GM06990 (cell line): ENCODE results near the gene P2RX2.

Experiments used
- DNase-seq: peaks from one replicate; pipeline ENCODE4 v3.0.0-alpha.2; 2011; ENCODE audit not compliant: insufficient read length; ENCODE audit errors: extremely low read depth
- H3K27me3 ChIP-seq: replicated peaks from 2 replicates; pipeline ENCODE4 v1.6.0; 2011; ENCODE audit warnings: low read length; ENCODE audit not compliant: control insufficient read depth, insufficient read depth
- H3K36me3 ChIP-seq: 2 replicates; pipeline ENCODE4 v1.5.1; 2011; ENCODE audit warnings: low read length; ENCODE audit not compliant: control insufficient read depth, insufficient read depth
- H3K4me3 ChIP-seq: replicated peaks from 2 replicates; pipeline ENCODE4 v1.5.1; 2011; ENCODE audit warnings: low read depth, mild to moderate bottlenecking, control low read depth, low read length
- TF ChIP-seq, protein P1 (sequence below): IDR thresholded peaks from 2 replicates; pipeline ENCODE4 v1.5.1; 2011; ENCODE audit warnings: low read length, control low read depth, mild to moderate bottlenecking, inconsistent platforms; ENCODE audit not compliant: insufficient read depth, poor library complexity, severe bottlenecking

P2RX2 gene

GRCh38 chr12:132600048-132601032 lies 18.2 kb upstream of the P2RX2 start:
- H3K27me3 ChIP-seq, result no peaks in the 10 kb centered on the region; the same call in 1 of the 2 replicates
- no peak for DNase-seq
- H3K36me3 ChIP-seq, result no peaks in the 10 kb centered on the region
- H3K4me3 ChIP-seq, result peak overlapping the region; percentile 54
- TF ChIP-seq, protein P1, sequence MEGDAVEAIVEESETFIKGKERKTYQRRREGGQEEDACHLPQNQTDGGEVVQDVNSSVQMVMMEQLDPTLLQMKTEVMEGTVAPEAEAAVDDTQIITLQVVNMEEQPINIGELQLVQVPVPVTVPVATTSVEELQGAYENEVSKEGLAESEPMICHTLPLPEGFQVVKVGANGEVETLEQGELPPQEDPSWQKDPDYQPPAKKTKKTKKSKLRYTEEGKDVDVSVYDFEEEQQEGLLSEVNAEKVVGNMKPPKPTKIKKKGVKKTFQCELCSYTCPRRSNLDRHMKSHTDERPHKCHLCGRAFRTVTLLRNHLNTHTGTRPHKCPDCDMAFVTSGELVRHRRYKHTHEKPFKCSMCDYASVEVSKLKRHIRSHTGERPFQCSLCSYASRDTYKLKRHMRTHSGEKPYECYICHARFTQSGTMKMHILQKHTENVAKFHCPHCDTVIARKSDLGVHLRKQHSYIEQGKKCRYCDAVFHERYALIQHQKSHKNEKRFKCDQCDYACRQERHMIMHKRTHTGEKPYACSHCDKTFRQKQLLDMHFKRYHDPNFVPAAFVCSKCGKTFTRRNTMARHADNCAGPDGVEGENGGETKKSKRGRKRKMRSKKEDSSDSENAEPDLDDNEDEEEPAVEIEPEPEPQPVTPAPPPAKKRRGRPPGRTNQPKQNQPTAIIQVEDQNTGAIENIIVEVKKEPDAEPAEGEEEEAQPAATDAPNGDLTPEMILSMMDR, result peak; percentile 80

- Histone ChIP-seq H3K27me3 (no peaks in the 10 kb centered on the region; the same call in 1 of the 2 replicates), H3K4me3 (no peak overlapping the region), H3K36me3 (no peaks in the 10 kb centered on the region)
- TF ChIP-seq, protein P1, result no peak
- no peak for DNase-seq
These were observed 17.2 kb upstream of the P2RX2 start for GRCh38 chr12:132601171-132601883.

GRCh38 chr12:132602572-132603239 lies 15.9 kb upstream of the P2RX2 start:
- TF ChIP-seq, protein P1, result no peak
- no peak for DNase-seq
- Histone ChIP-seq H3K4me3 (no peak overlapping the region), H3K36me3 (no peaks in the 10 kb centered on the region), H3K27me3 (no peaks in the 10 kb centered on the region; the same call in 1 of the 2 replicates)

GRCh38 chr12:132603240-132604150 lies 15.1 kb upstream of the P2RX2 start:
- no peaks in the 10 kb centered on the region; the same call in 1 of the 2 replicates for H3K27me3 ChIP-seq
- H3K4me3 ChIP-seq, result no peak overlapping the region
- TF ChIP-seq, protein P1, result no peak
- DNase-seq, result no peak
- H3K36me3 ChIP-seq, result no peaks in the 10 kb centered on the region

DNA sequence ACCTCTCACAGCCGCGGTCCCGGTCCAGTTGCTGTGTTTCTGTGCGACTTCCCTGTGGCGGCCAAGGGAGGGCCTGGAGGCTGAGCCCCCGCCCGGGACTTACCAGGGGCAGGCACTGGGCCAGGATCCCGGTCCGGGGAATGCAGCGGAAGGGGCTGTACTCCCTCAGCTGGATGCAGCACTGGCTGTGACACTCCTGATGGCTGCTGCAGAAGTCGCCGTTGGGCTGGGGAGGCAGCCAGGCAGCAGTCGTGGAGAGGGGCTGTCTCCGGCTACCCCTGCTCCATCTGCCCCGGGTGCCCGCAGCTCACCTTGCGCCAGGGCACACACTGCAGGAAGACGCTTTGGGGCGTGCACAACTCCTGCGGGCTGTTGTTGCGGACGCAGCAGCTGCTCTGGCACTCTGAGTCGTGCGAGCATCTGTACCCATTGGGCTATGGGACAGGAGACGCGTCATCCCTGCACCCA lies 14.4 kb upstream of the P2RX2 start:
- no peaks in the 10 kb centered on the region for H3K36me3 ChIP-seq
- H3K4me3 ChIP-seq, result no peak overlapping the region
- H3K27me3 ChIP-seq, result no peaks in the 10 kb centered on the region; the same call in 1 of the 2 replicates
- TF ChIP-seq, protein P1, result no peak
- DNase-seq, result no peak
